ENCODE data around the gene HIF1AN. TPM values are rescaled to one million over a fixed set of nuclear protein-coding genes. Genes with fewer than 3 reads are reported as not detected.

Gene HIF1AN
- total RNA-seq, 1 experiment from 2014 or later: 57.6 TPM

- intact Hi-C loops (cut with micrococcal nuclease; ENCODE audit: unreplicated experiment): loop anchor here (10.0 kb wide), 1 partner anchor 197 kb away; no protein-coding TSS in a partner anchor
- CTCF ChIA-PET: no interaction called here
- H3K27ac ChIP-seq (ENCODE audit: low read depth, low read length, poor library complexity, severe bottlenecking): no peak overlapping the region
- no TSS peak for BruUV-seq (replicated peaks)
- DNase-seq (ENCODE audit: low spot score): no peak
- TF ChIP-seq CTCF (conservative IDR thresholded peaks at IDR 0.05; ENCODE audit: low read depth, low read length) (no peak), EZH2 (IDR thresholded peaks at IDR 0.05; ENCODE audit: borderline replicate concordance, low read depth, low read length, poor library complexity, severe bottlenecking) (no peak)
- no peaks in the 10 kb centered on the region for H3K36me3 ChIP-seq (ENCODE audit: insufficient read depth, low read length, poor library complexity, severe bottlenecking)
- H3K27me3 ChIP-seq (replicated peaks; ENCODE audit: insufficient read depth, low read depth, low read length, poor library complexity): no peaks in the 10 kb centered on the region
- no peaks in the 10 kb centered on the region for H3K9me3 ChIP-seq (ENCODE audit: low read depth, low read length, poor library complexity, severe bottlenecking)
- no peak overlapping the region for H3K4me3 ChIP-seq (ENCODE audit: low read depth, low read length, poor library complexity, severe bottlenecking)
- H3K4me1 ChIP-seq (ENCODE audit: insufficient read depth, low read length, poor library complexity, severe bottlenecking): no peaks in the 10 kb centered on the region
- POLR2A ChIA-PET (ENCODE audit: low non-redundant PET): no interaction called here
Measured at GRCh38 chr10:100501423-100501822, 34.3 kb upstream of the HIF1AN start.

GRCh38 chr10:100502926-100503494, 32.7 kb upstream of the HIF1AN start:
- POLR2A ChIA-PET (ENCODE audit: low non-redundant PET): no interaction called here
- Histone ChIP-seq H3K9me3 (ENCODE audit: low read depth, low read length, poor library complexity, severe bottlenecking) (no peaks in the 10 kb centered on the region), H3K36me3 (ENCODE audit: insufficient read depth, low read length, poor library complexity, severe bottlenecking) (no peaks in the 10 kb centered on the region), H3K4me1 (ENCODE audit: insufficient read depth, low read length, poor library complexity, severe bottlenecking) (no peaks in the 10 kb centered on the region), H3K27ac (ENCODE audit: low read depth, low read length, poor library complexity, severe bottlenecking) (no peak overlapping the region), H3K4me3 (ENCODE audit: low read depth, low read length, poor library complexity, severe bottlenecking) (no peak overlapping the region), H3K27me3 (replicated peaks; ENCODE audit: insufficient read depth, low read depth, low read length, poor library complexity) (no peaks in the 10 kb centered on the region)
- TF ChIP-seq EZH2 (IDR thresholded peaks at IDR 0.05; ENCODE audit: borderline replicate concordance, low read depth, low read length, poor library complexity, severe bottlenecking) (no peak), CTCF (conservative IDR thresholded peaks at IDR 0.05; ENCODE audit: low read depth, low read length) (no peak)
- intact Hi-C loops (cut with micrococcal nuclease; ENCODE audit: unreplicated experiment): loop anchor here (10.0 kb wide), 1 partner anchor 198 kb away; no protein-coding TSS in a partner anchor
- CTCF ChIA-PET: no interaction called here
- BruUV-seq (replicated peaks): no TSS peak
- DNase-seq (ENCODE audit: low spot score): no peak

GRCh38 chr10:100504096-100504495, 31.6 kb upstream of the HIF1AN start:
- Histone ChIP-seq H3K27ac (ENCODE audit: low read depth, low read length, poor library complexity, severe bottlenecking) (no peak overlapping the region), H3K4me3 (ENCODE audit: low read depth, low read length, poor library complexity, severe bottlenecking) (no peak overlapping the region), H3K27me3 (replicated peaks; ENCODE audit: insufficient read depth, low read depth, low read length, poor library complexity) (no peaks in the 10 kb centered on the region), H3K9me3 (ENCODE audit: low read depth, low read length, poor library complexity, severe bottlenecking) (no peaks in the 10 kb centered on the region), H3K36me3 (ENCODE audit: insufficient read depth, low read length, poor library complexity, severe bottlenecking) (no peaks in the 10 kb centered on the region), H3K4me1 (ENCODE audit: insufficient read depth, low read length, poor library complexity, severe bottlenecking) (no peaks in the 10 kb centered on the region)
- no peak for DNase-seq (ENCODE audit: low spot score)
- no TSS peak for BruUV-seq (replicated peaks)
- POLR2A ChIA-PET (ENCODE audit: low non-redundant PET): no interaction called here
- intact Hi-C loops (cut with micrococcal nuclease; ENCODE audit: unreplicated experiment): loop anchor here (10.0 kb wide), 1 partner anchor 199 kb away; no protein-coding TSS in a partner anchor
- TF ChIP-seq CTCF (conservative IDR thresholded peaks at IDR 0.05; ENCODE audit: low read depth, low read length): no peak
- no peak for TF ChIP-seq EZH2 (IDR thresholded peaks at IDR 0.05; ENCODE audit: borderline replicate concordance, low read depth, low read length, poor library complexity, severe bottlenecking)
- CTCF ChIA-PET: no interaction called here

All from A673 (cell line).